K562 (cell line): ENCODE measurements around the gene GPR3.

Source experiments
- ARNT ChIP-seq, 2 experiments: fragments of 450-650 bp; IDR thresholded peaks; 2 replicates each; pipeline ENCODE4 v1.6.1; 2016; ENCODE audit warnings: mild to moderate bottlenecking in 1 of 2
- ATF1 ChIP-seq, 2 experiments: fragments of 450-650 bp in 1 of 2; IDR thresholded peaks; 2 replicates each; pipeline ENCODE4 v1.6.1; 2016; ENCODE audit warnings: missing compliant biosample characterization in 1 of 2, missing genetic modification characterization in 1 of 2

DNA sequence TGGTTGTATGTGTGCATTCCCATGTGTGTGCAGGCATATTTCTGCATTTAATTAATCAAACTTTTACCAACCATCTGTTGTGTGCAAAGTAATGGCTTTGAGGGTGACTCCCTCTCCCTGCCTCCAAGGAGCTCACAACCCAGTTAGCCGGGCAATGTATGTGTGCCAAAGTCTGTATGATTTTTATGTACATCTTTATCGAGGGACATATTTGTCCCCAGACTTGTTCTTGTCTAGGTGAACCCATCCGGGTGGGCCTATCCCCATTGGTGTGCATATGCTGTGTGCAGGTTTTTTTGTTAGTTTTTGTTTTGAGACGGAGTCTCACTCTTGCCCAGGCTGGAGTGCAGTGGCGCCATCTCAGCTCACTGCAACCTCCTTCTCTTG, 48.8 kb upstream of the GPR3 start:
- TF ChIP-seq ARNT (IDR thresholded peaks at IDR 0.05) = no peak
- TF ChIP-seq ATF1 (CRISPR knock-in tag; IDR thresholded peaks at IDR 0.05) = no peak
- no peak for TF ChIP-seq ATF1 (tag; IDR thresholded peaks at IDR 0.05)
